GM12874 (cell line): ENCODE results near the gene ATP12A.

Source experiments
- CTCF ChIP-seq: IDR thresholded peaks from 2 replicates; pipeline ENCODE4 v1.5.1; 2011; ENCODE audit warnings: low read depth, mild to moderate bottlenecking, control low read depth, low read length, moderate library complexity; ENCODE audit not compliant: insufficient read depth

Gene ATP12A

GRCh38 chr13:24680258-24680920 is at the start of gene ATP12A:
Gene ATP12A (plus strand): TSS chr13:24680408. CDS start chr13:24680744, 336 bp downstream.
- no peak for TF ChIP-seq CTCF

- TF ChIP-seq CTCF = no peak
These were observed 49.2 kb upstream of the ATP12A start for GRCh38 chr13:24630851-24631620.

GRCh38 chr13:24631922-24632321 is 48.3 kb upstream of the ATP12A start:
- TF ChIP-seq CTCF = no peak

GRCh38 chr13:24632382-24633121 is 47.7 kb upstream of the ATP12A start:
- TF ChIP-seq CTCF = no peak

GRCh38 chr13:24636776-24637175 is 43.4 kb upstream of the ATP12A start:
- TF ChIP-seq CTCF = no peak

GRCh38 chr13:24638096-24638495 is 42.1 kb upstream of the ATP12A start:
- no peak for TF ChIP-seq CTCF

GRCh38 chr13:24640752-24641151 is 39.5 kb upstream of the ATP12A start:
- TF ChIP-seq CTCF = no peak
